CD4-positive, alpha-beta T cell (primary cell): ENCODE measurements around the gene EIPR1. TPM values are rescaled to one million over a fixed set of nuclear protein-coding genes. Genes with fewer than 3 reads are reported as not detected.
A peak's percentile ranks its signal among the peaks of the same experiment; 100 is the strongest.

Experiments
- ATAC-seq: fragments of 200-7000 bp; cut with Tn5 transposase; one replicate; pipeline ENCODE4 v1.10.0; 2022; ENCODE audit warnings: mild to moderate bottlenecking; ENCODE audit not compliant: poor library complexity
- CTCF ChIA-PET: fragments of 350-600 bp; sonication (Branson Sonifier 250); formaldehyde crosslinking; loops from one replicate; lab custom pipeline; 2021; ENCODE audit warnings: antibody characterized with exemption, inconsistent platforms; lab: Charles Lee
- POLR2A ChIA-PET: fragments of 350-600 bp; sonication (Branson Sonifier 250); formaldehyde crosslinking; loops from one replicate; lab custom pipeline; 2021; ENCODE audit warnings: antibody characterized with exemption, inconsistent platforms; lab: Charles Lee
- DNase-seq, 14 experiments: peaks; one replicate each; pipeline ENCODE4 v3.0.0-alpha.2; 2013 to 2020; ENCODE audit warnings: mixed read lengths in 2 of 14
- H3K27ac ChIP-seq, 2 donors: one replicate each; pipeline versions ENCODE4 v1.5.1 to v1.7.0; 2013; ENCODE audit warnings: low read length in 2 of 2, low read depth in 1 of 2, mild to moderate bottlenecking in 1 of 2
- H3K27me3 ChIP-seq, 2 experiments: 1 replicate in 1 of 2; 2 replicates in 1 of 2; pipeline versions ENCODE4 v1.6.1 to v1.7.0; 2013; ENCODE audit warnings: low read length in 2 of 2, control low read depth in 1 of 2, mild to moderate bottlenecking in 1 of 2, moderate library complexity in 1 of 2; ENCODE audit not compliant: insufficient read depth in 2 of 2, control insufficient read depth in 1 of 2
- H3K36me3 ChIP-seq: one replicate; pipeline ENCODE4 v1.6.1; 2013; ENCODE audit warnings: low read length, control low read depth; ENCODE audit not compliant: insufficient read depth
- H3K4me1 ChIP-seq: one replicate; pipeline ENCODE4 v1.6.1; 2013; ENCODE audit warnings: low read length, control low read depth; ENCODE audit not compliant: insufficient read depth
- H3K4me3 ChIP-seq: one replicate; pipeline ENCODE4 v1.5.1; 2013; ENCODE audit warnings: mild to moderate bottlenecking, low read length, moderate library complexity
- H3K9me3 ChIP-seq, 2 experiments: 1 replicate in 1 of 2; 2 replicates in 1 of 2; pipeline versions ENCODE4 v1.6.1 to v1.7.0; 2013; ENCODE audit warnings: low read length in 2 of 2, mild to moderate bottlenecking in 2 of 2, control low read depth in 1 of 2, moderate library complexity in 1 of 2; ENCODE audit not compliant: control insufficient read depth in 1 of 2, insufficient read depth in 1 of 2
- H3K27ac Mint-ChIP-seq: one replicate; pipeline ENCODE4 v1.8.0; 2020; ENCODE audit warnings: mixed read lengths
- H3K27me3 Mint-ChIP-seq: one replicate; pipeline ENCODE4 v1.8.0; 2021; ENCODE audit warnings: mixed read lengths
- H3K36me3 Mint-ChIP-seq: one replicate; pipeline ENCODE4 v1.8.0; 2021; ENCODE audit warnings: low read depth, mixed read lengths
- H3K4me1 Mint-ChIP-seq: one replicate; pipeline ENCODE4 v1.8.0; 2021; ENCODE audit warnings: low read depth, mixed read lengths
- H3K4me3 Mint-ChIP-seq: one replicate; pipeline ENCODE4 v1.8.0; 2020; ENCODE audit warnings: mild to moderate bottlenecking, mixed read lengths
- H3K9me3 Mint-ChIP-seq: one replicate; pipeline ENCODE4 v1.8.0; 2020; ENCODE audit warnings: mixed read lengths
- intact Hi-C, 2 experiments: fragments of 100-400 bp; cut with DNase I in 1 of 2; cut with micrococcal nuclease in 1 of 2; formaldehyde crosslinking; loops; one replicate each; pipeline versions ENCODE4 v1.15.1 to v1.9.0; 2023 to 2025; cut with DNase I, micrococcal nuclease
- total RNA-seq, 174 experiments: library from RNA in 2 of 174; stranded (reverse) in 2 of 174; gene quantifications; one replicate each; pipeline ENCODE4 v1.2.3 and lab custom pipeline; 2021 to 2026
- TF ChIP-seq, protein P1 (sequence below): fragments of 200-600 bp; IDR thresholded peaks from one replicate; pipeline ENCODE4 v1.8.0; 2022; ENCODE audit warnings: antibody characterized with exemption, mild to moderate bottlenecking

The EIPR1 gene
- total RNA-seq, 2 experiments from 2014 or later = 11.0 to 12.4 TPM

DNA sequence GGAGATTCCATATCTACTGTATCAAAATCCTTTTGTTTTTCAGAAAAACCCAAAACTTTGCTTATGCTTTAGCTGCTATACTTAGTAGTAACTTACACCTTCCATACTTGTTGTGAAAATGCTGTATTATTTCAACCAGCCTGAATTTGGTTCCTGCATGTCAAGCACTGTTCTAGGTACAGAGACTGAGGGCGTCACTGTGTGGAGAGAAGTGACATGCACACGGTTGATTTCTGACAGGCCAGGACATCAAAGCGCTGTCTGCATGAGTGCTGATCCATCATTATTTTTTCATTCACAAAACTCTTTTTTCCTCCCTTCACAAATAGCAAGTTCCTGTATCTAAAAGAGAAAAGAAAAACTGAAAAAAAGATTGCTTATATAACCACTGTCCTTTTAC lies 33.5 kb upstream of the EIPR1 start:
- Histone ChIP-seq H3K36me3 (peaks cover 15% of the 10 kb centered on the region), H3K4me1 (no peaks in the 10 kb centered on the region), H3K27ac (no peak overlapping the region), H3K4me3 (no peak overlapping the region), H3K27me3 (no peaks in the 10 kb centered on the region), H3K9me3 (no peaks in the 10 kb centered on the region)
- Mint-ChIP-seq H3K4me3 (no peak overlapping the region), H3K36me3 (peaks cover 60% of the 10 kb centered on the region), H3K9me3 (no peaks in the 10 kb centered on the region), H3K4me1 (peaks cover 17% of the 10 kb centered on the region), H3K27ac (peak overlapping the region; percentile 26), H3K27me3 (no peaks in the 10 kb centered on the region)
- DNase-seq (no peak), ATAC-seq (no peak)
- intact Hi-C loops = no loop called here
- TF ChIP-seq, protein P1, sequence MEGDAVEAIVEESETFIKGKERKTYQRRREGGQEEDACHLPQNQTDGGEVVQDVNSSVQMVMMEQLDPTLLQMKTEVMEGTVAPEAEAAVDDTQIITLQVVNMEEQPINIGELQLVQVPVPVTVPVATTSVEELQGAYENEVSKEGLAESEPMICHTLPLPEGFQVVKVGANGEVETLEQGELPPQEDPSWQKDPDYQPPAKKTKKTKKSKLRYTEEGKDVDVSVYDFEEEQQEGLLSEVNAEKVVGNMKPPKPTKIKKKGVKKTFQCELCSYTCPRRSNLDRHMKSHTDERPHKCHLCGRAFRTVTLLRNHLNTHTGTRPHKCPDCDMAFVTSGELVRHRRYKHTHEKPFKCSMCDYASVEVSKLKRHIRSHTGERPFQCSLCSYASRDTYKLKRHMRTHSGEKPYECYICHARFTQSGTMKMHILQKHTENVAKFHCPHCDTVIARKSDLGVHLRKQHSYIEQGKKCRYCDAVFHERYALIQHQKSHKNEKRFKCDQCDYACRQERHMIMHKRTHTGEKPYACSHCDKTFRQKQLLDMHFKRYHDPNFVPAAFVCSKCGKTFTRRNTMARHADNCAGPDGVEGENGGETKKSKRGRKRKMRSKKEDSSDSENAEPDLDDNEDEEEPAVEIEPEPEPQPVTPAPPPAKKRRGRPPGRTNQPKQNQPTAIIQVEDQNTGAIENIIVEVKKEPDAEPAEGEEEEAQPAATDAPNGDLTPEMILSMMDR = no peak
- CTCF ChIA-PET = no interaction called here
- POLR2A ChIA-PET = no interaction called here

DNA sequence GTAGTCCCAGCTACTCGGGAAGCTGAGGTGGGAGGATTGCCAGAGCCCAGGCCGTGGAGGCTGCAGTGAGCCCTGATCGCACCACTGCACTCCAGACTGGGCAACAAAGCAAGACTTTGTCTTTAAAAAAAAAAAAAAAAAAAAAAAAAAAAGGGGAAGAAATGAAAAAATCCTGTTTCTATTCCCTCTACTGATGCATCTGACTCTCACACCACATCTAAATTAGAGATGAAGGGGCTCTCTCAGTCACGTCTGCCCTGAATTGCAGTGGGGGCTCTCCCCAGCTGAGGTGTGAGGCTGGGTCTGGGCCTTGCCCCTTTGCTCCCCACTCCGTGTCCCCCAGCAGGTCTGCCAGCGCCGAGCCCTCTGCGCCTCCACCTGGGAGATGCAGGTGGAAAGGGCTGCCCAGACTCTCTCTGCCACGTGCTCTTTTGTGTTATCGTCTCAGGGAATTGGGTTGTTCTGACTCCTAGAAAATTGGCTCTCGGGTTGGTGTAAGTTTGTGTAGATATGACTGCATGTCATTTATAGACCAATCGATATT lies 32.1 kb upstream of the EIPR1 start:
- Mint-ChIP-seq H3K36me3 (peaks cover 65% of the 10 kb centered on the region), H3K4me1 (peaks cover 23% of the 10 kb centered on the region), H3K27ac (no peak overlapping the region), H3K9me3 (no peaks in the 10 kb centered on the region), H3K27me3 (no peaks in the 10 kb centered on the region), H3K4me3 (no peak overlapping the region)
- Histone ChIP-seq H3K27ac (no peak overlapping the region), H3K36me3 (peaks cover 26% of the 10 kb centered on the region), H3K4me3 (no peak overlapping the region), H3K9me3 (no peaks in the 10 kb centered on the region), H3K27me3 (no peaks in the 10 kb centered on the region), H3K4me1 (no peaks in the 10 kb centered on the region)
- ATAC-seq (no peak), DNase-seq (no peak)
- ChIA-PET POLR2A (no interaction called here), CTCF (no interaction called here)
- TF ChIP-seq, protein P1 = no peak
- intact Hi-C loops = no loop called here

DNA sequence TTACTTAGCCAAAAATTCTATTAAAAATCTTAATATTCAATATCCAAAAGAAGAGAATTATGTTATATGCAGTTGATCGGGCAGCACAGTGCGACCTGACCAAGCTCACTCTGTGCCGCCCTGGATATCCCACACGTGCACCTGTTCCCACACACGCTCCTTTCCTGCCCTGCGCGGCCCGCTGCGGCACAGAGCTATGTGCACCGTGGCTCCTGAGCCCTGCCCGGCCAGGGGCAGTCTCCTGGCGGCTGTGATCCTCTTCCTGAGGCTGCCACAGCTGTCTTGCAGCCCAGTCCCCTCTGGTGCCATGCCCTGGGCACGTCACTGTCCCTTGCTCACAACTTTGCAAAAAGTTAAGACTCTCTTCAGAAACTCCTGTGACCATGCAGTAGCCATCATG lies 31.2 kb upstream of the EIPR1 start:
- Histone ChIP-seq H3K27me3 (no peaks in the 10 kb centered on the region), H3K4me3 (no peak overlapping the region), H3K27ac (no peak overlapping the region), H3K36me3 (peaks cover 28% of the 10 kb centered on the region), H3K4me1 (no peaks in the 10 kb centered on the region), H3K9me3 (no peaks in the 10 kb centered on the region)
- Mint-ChIP-seq H3K9me3 (no peaks in the 10 kb centered on the region), H3K4me3 (no peak overlapping the region), H3K36me3 (peaks cover 66% of the 10 kb centered on the region), H3K4me1 (peaks cover 32% of the 10 kb centered on the region), H3K27me3 (no peaks in the 10 kb centered on the region), H3K27ac (no peak overlapping the region)
- ChIA-PET CTCF (no interaction called here), POLR2A (no interaction called here)
- TF ChIP-seq, protein P1 = no peak
- no peak for ATAC-seq
- intact Hi-C loops = no loop called here
- no peak for DNase-seq
